HG03060 (cell line): ENCODE measurements around the gene EGFL7.

Experiments
- ATAC-seq: cut with Tn5 transposase; IDR thresholded peaks from one replicate; pipeline ENCODE4 v1.9.1; 2021; ENCODE audit warnings: low read depth, moderate number of reproducible peaks; ENCODE audit not compliant: unreplicated experiment

The EGFL7 gene

DNA sequence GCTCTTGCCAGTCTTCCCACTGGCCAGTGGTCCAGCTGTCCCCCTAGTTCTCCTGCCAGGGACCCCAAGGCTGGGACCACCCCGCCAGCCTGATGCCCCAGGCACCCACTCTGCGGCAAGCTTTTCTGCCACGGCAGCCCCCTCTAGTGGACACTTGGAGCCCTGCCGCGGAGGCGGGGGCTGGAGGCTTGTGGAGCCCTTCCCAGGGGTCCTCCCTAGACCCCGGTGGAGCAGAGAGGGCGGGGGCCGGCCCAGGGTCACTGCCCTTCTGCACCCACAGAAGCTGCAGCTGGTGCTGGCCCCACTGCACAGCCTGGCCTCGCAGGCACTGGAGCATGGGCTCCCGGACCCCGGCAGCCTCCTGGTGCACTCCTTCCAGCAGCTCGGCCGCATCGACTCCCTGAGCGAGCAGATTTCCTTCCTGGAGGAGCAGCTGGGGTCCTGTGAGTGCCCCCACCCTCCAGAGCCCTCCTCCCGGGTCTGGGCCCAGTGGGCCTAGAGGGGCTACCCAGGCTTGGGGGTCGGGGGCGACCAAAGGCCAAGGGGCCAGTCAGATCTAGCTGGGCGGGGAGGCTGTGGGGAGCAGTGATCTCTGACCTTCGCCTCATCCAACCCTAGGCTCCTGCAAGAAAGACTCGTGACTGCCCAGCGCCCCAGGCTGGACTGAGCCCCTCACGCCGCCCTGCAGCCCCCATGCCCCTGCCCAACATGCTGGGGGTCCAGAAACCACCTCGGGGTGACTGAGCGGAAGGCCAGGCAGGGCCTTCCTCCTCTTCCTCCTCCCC is 9.1 kb downstream of the EGFL7 start:
- no peak for ATAC-seq

DNA sequence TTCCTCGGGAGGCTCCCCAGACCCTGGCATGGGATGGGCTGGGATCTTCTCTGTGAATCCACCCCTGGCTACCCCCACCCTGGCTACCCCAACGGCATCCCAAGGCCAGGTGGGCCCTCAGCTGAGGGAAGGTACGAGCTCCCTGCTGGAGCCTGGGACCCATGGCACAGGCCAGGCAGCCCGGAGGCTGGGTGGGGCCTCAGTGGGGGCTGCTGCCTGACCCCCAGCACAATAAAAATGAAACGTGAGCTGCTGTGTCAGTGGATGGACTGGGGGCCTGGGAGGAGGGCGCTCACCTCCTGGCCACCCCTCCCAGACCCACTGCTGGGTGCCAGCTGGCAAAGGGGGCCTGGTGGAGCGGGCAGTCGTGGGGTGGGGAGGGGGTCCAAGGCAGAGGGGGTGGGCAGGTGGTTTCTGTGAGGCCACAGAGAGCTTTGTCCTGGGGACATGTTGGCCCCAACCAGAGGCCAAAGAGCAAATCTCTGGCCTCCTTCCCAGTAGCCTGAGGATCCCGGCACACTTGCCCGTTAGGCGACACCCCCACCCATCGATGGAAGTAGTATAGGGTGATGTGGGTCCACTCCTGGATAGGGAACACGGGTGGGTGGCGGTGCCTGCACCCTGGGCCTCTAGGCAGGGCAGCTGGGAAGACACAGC is 9.8 kb downstream of the EGFL7 start:
- no peak for ATAC-seq

GRCh38 chr9:136673088-136673974 is 10.6 kb downstream of the EGFL7 start:
- no peak for ATAC-seq

DNA sequence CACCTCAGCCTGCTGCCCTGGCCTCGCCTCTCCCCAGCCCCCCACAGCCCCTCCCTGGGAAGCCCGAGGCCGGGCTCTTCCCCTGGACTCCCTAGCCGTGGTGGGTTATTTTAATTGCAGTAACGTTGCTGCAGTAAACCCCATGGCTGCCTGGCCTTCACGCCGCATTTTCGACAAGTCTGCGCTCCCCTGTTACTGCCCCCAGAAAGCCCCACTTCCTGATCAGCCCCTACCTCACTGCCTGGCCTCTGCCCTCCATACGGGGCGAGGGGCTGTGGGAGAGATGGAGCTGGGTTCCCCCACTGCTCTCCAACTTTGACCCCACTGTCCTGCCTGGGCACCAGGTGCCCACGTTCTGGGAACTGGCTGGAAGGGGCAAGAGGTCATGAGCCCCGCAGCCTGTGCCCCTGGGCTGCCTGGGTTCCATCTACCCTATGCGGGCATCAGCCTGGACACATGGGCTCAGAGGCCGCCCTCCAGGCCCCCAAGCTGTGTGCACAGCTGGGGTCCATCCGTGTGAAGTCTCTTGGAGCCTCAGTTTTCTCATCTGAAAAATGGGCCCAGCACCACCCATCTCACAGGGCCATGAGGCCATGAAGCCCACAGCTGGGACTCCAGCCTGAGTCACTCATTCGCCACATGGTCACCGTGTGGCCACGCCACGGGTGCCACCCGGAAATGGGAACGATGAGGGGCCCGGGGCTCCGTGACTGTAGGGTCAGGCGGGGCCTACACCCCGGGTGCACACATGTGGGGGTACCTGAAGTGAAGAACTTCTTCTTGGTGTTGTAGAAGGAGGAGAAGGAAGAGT is 11.5 kb downstream of the EGFL7 start:
- no peak for ATAC-seq

DNA sequence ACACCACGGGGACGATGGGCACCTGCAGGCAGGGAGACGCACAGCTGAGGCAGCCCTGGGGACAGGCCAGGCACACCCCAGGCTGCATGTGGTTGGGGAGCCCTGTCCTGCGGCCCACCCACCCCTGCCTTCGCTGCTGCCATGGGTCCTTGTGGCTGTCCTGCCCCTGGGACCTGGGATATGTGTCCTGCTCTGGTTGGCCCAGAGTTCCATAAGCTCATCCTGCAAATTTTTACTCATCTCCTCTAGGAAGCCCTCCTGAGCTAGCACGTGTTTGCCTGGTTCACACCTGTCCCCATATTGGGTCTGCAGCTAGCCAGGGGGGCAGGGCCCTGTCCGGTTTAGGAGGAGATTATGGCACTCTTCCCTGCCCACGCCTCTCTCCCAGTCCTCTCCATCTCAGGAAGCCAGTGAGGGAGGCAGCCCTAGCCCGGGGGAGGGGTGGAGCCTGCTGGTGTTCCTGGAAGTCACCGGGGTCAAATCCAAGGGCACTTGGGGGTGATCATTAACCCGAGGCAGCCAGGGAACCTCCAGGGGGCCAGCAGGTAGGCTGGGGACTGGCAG is 12.2 kb downstream of the EGFL7 start:
- ATAC-seq: no peak

- ATAC-seq: no peak
Measured at GRCh38 chr9:136675477-136676296, 13.0 kb downstream of the EGFL7 start.

GRCh38 chr9:136676297-136676794 is 13.6 kb downstream of the EGFL7 start:
- ATAC-seq: no peak

DNA sequence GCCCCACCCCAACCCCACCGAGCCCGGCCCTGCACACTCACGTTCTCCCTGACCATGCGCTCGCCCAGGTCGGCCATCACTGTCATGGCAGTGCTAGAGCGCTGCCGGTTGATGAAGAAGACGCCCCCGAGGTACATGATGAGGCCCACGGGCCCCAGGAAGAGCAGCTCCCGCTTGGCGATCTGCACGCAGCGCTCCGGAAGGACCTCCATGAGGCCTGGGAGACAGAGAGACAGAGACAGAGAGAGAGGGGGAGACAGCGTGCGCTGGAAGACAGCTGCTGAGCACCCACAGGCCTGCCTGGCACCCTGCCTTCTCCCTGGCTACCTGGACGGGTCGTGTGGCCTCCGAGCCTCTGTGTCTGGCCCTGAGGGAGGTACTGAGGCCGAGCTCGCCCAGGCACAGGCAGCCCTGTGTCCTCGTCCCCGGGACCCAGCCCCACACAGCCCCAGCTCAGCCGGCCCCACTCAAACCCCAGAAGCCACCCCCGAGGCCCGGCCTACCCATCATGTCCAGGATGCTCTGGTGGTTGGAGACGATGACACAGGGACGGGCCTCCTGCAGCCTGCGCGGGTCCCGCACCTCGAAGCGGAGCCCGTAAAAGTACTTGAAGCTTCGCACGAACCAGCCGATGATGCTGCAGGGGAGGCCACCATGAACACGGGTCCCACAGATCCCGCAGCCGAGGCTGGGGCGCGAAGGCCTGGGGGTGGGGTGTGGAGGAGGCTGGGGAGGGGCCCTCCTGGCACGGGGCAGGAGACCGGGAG is 14.4 kb downstream of the EGFL7 start:
- ATAC-seq: no peak

- no peak for ATAC-seq
Measured at GRCh38 chr9:136678034-136678433, 15.3 kb downstream of the EGFL7 start.

- no peak for ATAC-seq
Measured at GRCh38 chr9:136678624-136679023, 15.9 kb downstream of the EGFL7 start.

DNA sequence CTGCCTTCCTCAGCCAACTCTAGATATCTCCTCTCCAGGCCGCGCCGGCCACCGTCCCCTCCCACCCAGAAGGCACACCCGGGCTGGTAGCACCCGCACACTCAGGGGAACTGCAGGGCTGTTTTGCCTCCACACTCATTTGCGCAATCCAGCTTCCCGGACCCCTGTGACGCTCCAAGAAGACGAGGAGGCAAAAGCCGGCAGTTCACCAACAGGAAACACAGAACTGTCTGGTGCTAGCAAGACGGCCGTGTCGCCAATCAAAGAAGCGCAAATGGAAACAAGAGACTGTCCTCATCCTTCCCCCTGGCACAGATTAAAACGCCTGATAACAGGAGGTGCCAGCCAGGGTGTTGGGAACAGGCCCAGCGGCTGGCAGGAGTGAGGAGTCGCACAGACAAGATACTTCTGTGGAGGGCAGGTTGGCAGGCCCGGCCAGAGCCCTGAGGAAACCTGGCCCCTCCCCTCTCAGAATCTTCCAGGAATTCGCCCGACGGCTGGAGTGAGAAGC is 16.8 kb downstream of the EGFL7 start:
- no peak for ATAC-seq

- no peak for ATAC-seq
Measured at GRCh38 chr9:136681029-136681428, 18.3 kb downstream of the EGFL7 start.

- ATAC-seq: no peak
Measured at GRCh38 chr9:136681945-136682699, 19.4 kb downstream of the EGFL7 start.

DNA sequence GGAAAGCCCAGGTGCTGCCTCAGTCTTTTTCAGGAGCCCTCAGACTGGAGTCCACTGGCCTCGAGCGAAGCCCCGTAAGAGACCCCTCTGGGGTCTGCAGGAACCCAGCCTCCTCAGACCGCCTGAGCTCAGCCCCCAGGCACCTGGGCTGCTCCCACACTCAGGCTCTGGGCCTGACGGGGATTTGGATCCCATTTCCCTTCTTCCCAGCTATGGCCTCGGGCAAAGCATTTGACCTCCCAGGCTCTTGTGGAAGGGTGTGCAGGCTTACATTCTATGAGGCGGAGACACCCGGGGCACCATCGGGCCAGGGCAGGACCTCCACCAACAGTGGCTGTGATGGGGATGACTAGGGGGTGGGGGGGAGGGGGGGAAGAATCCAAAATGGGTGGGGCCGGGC is 20.0 kb downstream of the EGFL7 start:
- ATAC-seq: no peak

- no peak for ATAC-seq
Measured at GRCh38 chr9:136683173-136683745, 20.5 kb downstream of the EGFL7 start.

- no peak for ATAC-seq
Measured at GRCh38 chr9:136683755-136684154, 21.0 kb downstream of the EGFL7 start.

DNA sequence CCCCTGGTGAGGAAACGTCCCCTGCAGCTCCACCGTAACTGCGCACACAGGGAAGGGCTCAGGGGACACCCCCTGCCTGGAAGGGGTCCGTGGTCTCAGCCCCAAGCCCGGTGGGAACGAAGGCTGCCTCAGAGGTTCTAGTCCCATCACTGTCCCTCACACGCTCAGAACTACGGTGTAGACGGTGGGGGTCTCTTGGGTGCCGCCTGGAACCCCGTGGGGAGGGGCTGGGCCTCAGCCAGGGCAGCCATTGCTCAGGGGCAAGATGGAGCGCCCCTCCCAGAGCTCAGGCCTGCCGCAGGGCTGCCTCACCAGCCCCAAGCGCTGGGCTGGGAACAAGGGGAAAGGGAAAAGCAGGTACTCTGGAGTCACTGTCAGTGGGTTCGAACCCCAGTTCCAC is 21.6 kb downstream of the EGFL7 start:
- ATAC-seq: no peak
